ENCODE measurements around the gene ANKRD18B.
A peak's percentile ranks its signal among the peaks of the same experiment; 100 is the strongest.
"Not testable (repeated sequence)": the region's sequence is repeated elsewhere in the genome, so short reads cannot be mapped to it uniquely, and the experiment has no call there.

ANKRD18B gene

GRCh38 chr9:33524306-33524947 lies 376 bp downstream of the ANKRD18B start:
- TF ChIP-seq CTCF (conservative IDR thresholded peaks at IDR 0.05; ENCODE audit: low read length): no peak
- DNase-seq (ENCODE audit: low read depth): no peak
- H3K4me3 ChIP-seq (ENCODE audit: low read length): peak overlapping the region; percentile 45

- H3K4me3 ChIP-seq (ENCODE audit: low read length); DNase-seq (ENCODE audit: low read depth): not testable (repeated sequence)
Observed at GRCh38 chr9:33528069-33528468, 4.0 kb downstream of the ANKRD18B start.

- DNase-seq (ENCODE audit: low read depth); H3K4me3 ChIP-seq (ENCODE audit: low read length): not testable (repeated sequence)
Observed at GRCh38 chr9:33533958-33534357, 9.9 kb downstream of the ANKRD18B start.

- no peak for TF ChIP-seq CTCF (conservative IDR thresholded peaks at IDR 0.05; ENCODE audit: low read length)
- no peak overlapping the region for H3K4me3 ChIP-seq (ENCODE audit: low read length)
- DNase-seq (ENCODE audit: low read depth): no peak
Observed at GRCh38 chr9:33535541-33535940, 11.5 kb downstream of the ANKRD18B start.

- DNase-seq (ENCODE audit: low read depth): not testable (repeated sequence)
Observed at GRCh38 chr9:33543463-33543862, 19.4 kb downstream of the ANKRD18B start.

GRCh38 chr9:33545715-33546114 lies 21.7 kb downstream of the ANKRD18B start:
- not testable (repeated sequence) for H3K4me3 ChIP-seq (ENCODE audit: low read length); DNase-seq (ENCODE audit: low read depth)

More at GRCh38 chr9:33543463-33543862, 19.4 kb downstream of the ANKRD18B start:
- H3K4me3 ChIP-seq (ENCODE audit: low read length): not testable (repeated sequence)

- H3K4me3 ChIP-seq (ENCODE audit: low read length); DNase-seq (ENCODE audit: low read depth): not testable (repeated sequence)
Observed at GRCh38 chr9:33548816-33549215, 24.8 kb downstream of the ANKRD18B start.

GRCh38 chr9:33549418-33549817 lies 25.4 kb downstream of the ANKRD18B start:
- not testable (repeated sequence) for H3K4me3 ChIP-seq (ENCODE audit: low read length); DNase-seq (ENCODE audit: low read depth)

- not testable (repeated sequence) for DNase-seq (ENCODE audit: low read depth); H3K4me3 ChIP-seq (ENCODE audit: low read length)
Observed at GRCh38 chr9:33551183-33551582, 27.1 kb downstream of the ANKRD18B start.

GRCh38 chr9:33552315-33552725 lies 28.3 kb downstream of the ANKRD18B start:
- peak; percentile 16 for DNase-seq (ENCODE audit: low read depth)
- not testable (repeated sequence) for H3K4me3 ChIP-seq (ENCODE audit: low read length)

- not testable (repeated sequence) for H3K4me3 ChIP-seq (ENCODE audit: low read length)
- DNase-seq (ENCODE audit: low read depth): peak; percentile 1
Observed at GRCh38 chr9:33560217-33560616, 36.2 kb downstream of the ANKRD18B start.

GRCh38 chr9:33562196-33562595 lies 38.1 kb downstream of the ANKRD18B start:
- peak; percentile 7 for DNase-seq (ENCODE audit: low read depth)

GRCh38 chr9:33567776-33568175 lies 43.7 kb downstream of the ANKRD18B start:
- DNase-seq (ENCODE audit: low read depth); H3K4me3 ChIP-seq (ENCODE audit: low read length): not testable (repeated sequence)

More at GRCh38 chr9:33562196-33562595, 38.1 kb downstream of the ANKRD18B start:
- H3K4me3 ChIP-seq (ENCODE audit: low read length): not testable (repeated sequence)

- H3K4me3 ChIP-seq (ENCODE audit: low read length); DNase-seq (ENCODE audit: low read depth): not testable (repeated sequence)
Observed at GRCh38 chr9:33577786-33578185, 53.7 kb downstream of the ANKRD18B start.

GRCh38 chr9:33579996-33580395 lies 55.9 kb downstream of the ANKRD18B start:
- H3K4me3 ChIP-seq (ENCODE audit: low read length); DNase-seq (ENCODE audit: low read depth): not testable (repeated sequence)

- not testable (repeated sequence) for H3K4me3 ChIP-seq (ENCODE audit: low read length); DNase-seq (ENCODE audit: low read depth)
Observed at GRCh38 chr9:33582686-33583085, 58.6 kb downstream of the ANKRD18B start.

- not testable (repeated sequence) for H3K4me3 ChIP-seq (ENCODE audit: low read length); DNase-seq (ENCODE audit: low read depth)
Observed at GRCh38 chr9:33586128-33586527, 62.1 kb downstream of the ANKRD18B start.

- not testable (repeated sequence) for DNase-seq (ENCODE audit: low read depth); H3K4me3 ChIP-seq (ENCODE audit: low read length)
Observed at GRCh38 chr9:33587799-33588198, 63.7 kb downstream of the ANKRD18B start.
